ENCODE results near the gene HIF1AN.

The HIF1AN gene

DNA sequence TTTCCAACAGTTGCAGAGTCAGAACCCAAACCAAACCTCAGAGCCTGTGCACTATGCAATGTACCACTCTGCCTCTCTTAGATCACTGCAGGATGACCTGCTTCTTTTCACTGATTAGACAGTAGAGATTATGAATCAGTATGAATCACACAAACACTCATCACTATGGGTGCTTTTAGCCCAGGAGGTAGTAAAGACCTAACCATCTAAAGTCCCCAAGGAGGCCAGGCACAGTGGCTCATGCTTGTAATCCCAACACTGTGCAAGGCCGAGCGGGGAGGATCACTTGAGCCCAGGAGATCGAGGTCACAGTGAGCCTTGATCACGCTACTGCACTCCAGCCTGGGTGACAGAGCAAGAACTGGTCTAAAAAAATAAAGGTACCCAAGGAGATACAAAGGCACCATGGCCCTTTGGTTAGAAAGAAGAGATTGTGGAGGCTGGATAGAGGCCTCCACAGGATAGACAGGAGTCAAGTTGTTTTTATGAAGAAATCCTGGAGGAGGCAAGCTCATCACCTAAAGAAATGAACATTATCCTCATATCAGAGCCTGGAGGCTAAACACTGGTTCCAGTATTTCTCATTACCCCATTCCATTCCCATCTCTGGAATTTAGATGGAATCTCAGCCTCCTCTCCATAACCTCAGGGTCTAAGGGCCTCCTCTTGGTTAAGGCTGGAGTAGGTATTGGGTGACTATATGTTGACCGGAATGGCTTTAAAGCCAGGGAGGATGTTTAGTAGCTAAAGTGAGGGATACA lies 29.0 kb upstream of the HIF1AN start:
- Histone ChIP-seq H3K79me2 (ENCODE audit: insufficient read depth, low read length) (no peaks in the 10 kb centered on the region), H3K4me2 (ENCODE audit: low read depth, low read length, poor library complexity, severe bottlenecking) (no peak overlapping the region), H3K27ac (ENCODE audit: low read depth, low read length) (no peak overlapping the region), H3K9ac (ENCODE audit: low read length) (no peak overlapping the region), H3F3A (ENCODE audit: insufficient read depth) (no peaks in the 10 kb centered on the region), H3K9me2 (replicated peaks; ENCODE audit: insufficient read depth, low read length) (no peaks in the 10 kb centered on the region), H4K20me1 (ENCODE audit: low read depth, low read length) (no peaks in the 10 kb centered on the region), H3K4me3 (ENCODE audit: insufficient read depth, low read length, poor library complexity, severe bottlenecking) (no peak overlapping the region), H3K27me3 (ENCODE audit: low read length) (no peaks in the 10 kb centered on the region), H3K9me3 (ENCODE audit: insufficient read depth, low read length) (no peaks in the 10 kb centered on the region), H2AFZ (ENCODE audit: low read depth, low read length, severe bottlenecking) (no peak overlapping the region), H3K36me3 (ENCODE audit: low read length) (no peaks in the 10 kb centered on the region)
- no peak for TF ChIP-seq EZH2phosphoT487 (conservative IDR thresholded peaks at IDR 0.05; ENCODE audit: low read length)
- TF ChIP-seq, protein P1, sequence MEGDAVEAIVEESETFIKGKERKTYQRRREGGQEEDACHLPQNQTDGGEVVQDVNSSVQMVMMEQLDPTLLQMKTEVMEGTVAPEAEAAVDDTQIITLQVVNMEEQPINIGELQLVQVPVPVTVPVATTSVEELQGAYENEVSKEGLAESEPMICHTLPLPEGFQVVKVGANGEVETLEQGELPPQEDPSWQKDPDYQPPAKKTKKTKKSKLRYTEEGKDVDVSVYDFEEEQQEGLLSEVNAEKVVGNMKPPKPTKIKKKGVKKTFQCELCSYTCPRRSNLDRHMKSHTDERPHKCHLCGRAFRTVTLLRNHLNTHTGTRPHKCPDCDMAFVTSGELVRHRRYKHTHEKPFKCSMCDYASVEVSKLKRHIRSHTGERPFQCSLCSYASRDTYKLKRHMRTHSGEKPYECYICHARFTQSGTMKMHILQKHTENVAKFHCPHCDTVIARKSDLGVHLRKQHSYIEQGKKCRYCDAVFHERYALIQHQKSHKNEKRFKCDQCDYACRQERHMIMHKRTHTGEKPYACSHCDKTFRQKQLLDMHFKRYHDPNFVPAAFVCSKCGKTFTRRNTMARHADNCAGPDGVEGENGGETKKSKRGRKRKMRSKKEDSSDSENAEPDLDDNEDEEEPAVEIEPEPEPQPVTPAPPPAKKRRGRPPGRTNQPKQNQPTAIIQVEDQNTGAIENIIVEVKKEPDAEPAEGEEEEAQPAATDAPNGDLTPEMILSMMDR (IDR thresholded peaks at IDR 0.05; ENCODE audit: insufficient read depth, low read length, poor library complexity, severe bottlenecking), result no peak

- no peak overlapping the region for H3K4me2 ChIP-seq (ENCODE audit: low read depth, low read length, poor library complexity, severe bottlenecking)
- no peaks in the 10 kb centered on the region for H3K79me2 ChIP-seq (ENCODE audit: insufficient read depth, low read length)
- no peaks in the 10 kb centered on the region for H4K20me1 ChIP-seq (ENCODE audit: low read depth, low read length)
- no peaks in the 10 kb centered on the region for H3K9me3 ChIP-seq (ENCODE audit: insufficient read depth, low read length)
- no peaks in the 10 kb centered on the region for H3K36me3 ChIP-seq (ENCODE audit: low read length)
- no peak for TF ChIP-seq EZH2phosphoT487 (conservative IDR thresholded peaks at IDR 0.05; ENCODE audit: low read length)
- TF ChIP-seq, protein P1 (IDR thresholded peaks at IDR 0.05; ENCODE audit: insufficient read depth, low read length, poor library complexity, severe bottlenecking), result no peak
- no peaks in the 10 kb centered on the region for H3K27me3 ChIP-seq (ENCODE audit: low read length)
- no peak overlapping the region for H2AFZ ChIP-seq (ENCODE audit: low read depth, low read length, severe bottlenecking)
- no peak overlapping the region for H3K4me3 ChIP-seq (ENCODE audit: insufficient read depth, low read length, poor library complexity, severe bottlenecking)
- H3F3A ChIP-seq (ENCODE audit: insufficient read depth), result no peaks in the 10 kb centered on the region
- H3K9ac ChIP-seq (ENCODE audit: low read length), result no peak overlapping the region
- no peak overlapping the region for H3K27ac ChIP-seq (ENCODE audit: low read depth, low read length)
- no peaks in the 10 kb centered on the region for H3K9me2 ChIP-seq (replicated peaks; ENCODE audit: insufficient read depth, low read length)
Observed at GRCh38 chr10:100507357-100507732, 28.4 kb upstream of the HIF1AN start.

- no peak for TF ChIP-seq EZH2phosphoT487 (conservative IDR thresholded peaks at IDR 0.05; ENCODE audit: low read length)
- TF ChIP-seq, protein P1 (IDR thresholded peaks at IDR 0.05; ENCODE audit: insufficient read depth, low read length, poor library complexity, severe bottlenecking), result no peak
- H3K27me3 ChIP-seq (ENCODE audit: low read length), result no peaks in the 10 kb centered on the region
- no peak overlapping the region for H3K4me2 ChIP-seq (ENCODE audit: low read depth, low read length, poor library complexity, severe bottlenecking)
- no peak overlapping the region for H3K27ac ChIP-seq (ENCODE audit: low read depth, low read length)
- H3K9ac ChIP-seq (ENCODE audit: low read length), result no peak overlapping the region
- no peaks in the 10 kb centered on the region for H3K9me3 ChIP-seq (ENCODE audit: insufficient read depth, low read length)
- H2AFZ ChIP-seq (ENCODE audit: low read depth, low read length, severe bottlenecking), result no peak overlapping the region
- H3K4me3 ChIP-seq (ENCODE audit: insufficient read depth, low read length, poor library complexity, severe bottlenecking), result no peak overlapping the region
- no peaks in the 10 kb centered on the region for H3K79me2 ChIP-seq (ENCODE audit: insufficient read depth, low read length)
- no peaks in the 10 kb centered on the region for H4K20me1 ChIP-seq (ENCODE audit: low read depth, low read length)
- no peaks in the 10 kb centered on the region; the same call in 1 of the 2 replicates for H3F3A ChIP-seq (ENCODE audit: insufficient read depth)
- no peaks in the 10 kb centered on the region for H3K9me2 ChIP-seq (replicated peaks; ENCODE audit: insufficient read depth, low read length)
- no peaks in the 10 kb centered on the region for H3K36me3 ChIP-seq (ENCODE audit: low read length)
Observed at GRCh38 chr10:100508266-100508665, 27.5 kb upstream of the HIF1AN start.

Measured in SU-DHL-6 (cell line).